H9 (cell line): ENCODE results near the gene ZNF879. TPM values are rescaled to one million over a fixed set of nuclear protein-coding genes. Genes with fewer than 3 reads are reported as not detected.

Source experiments
- DNase-seq: peaks from one replicate; pipeline ENCODE4 v3.0.0-alpha.2; 2017
- H2AFZ ChIP-seq: one replicate; pipeline ENCODE4 v1.6.1; 2013; ENCODE audit warnings: mild to moderate bottlenecking, low read length, control low read depth, moderate library complexity
- H2AK5ac ChIP-seq: 2 replicates; pipeline ENCODE4 v1.6.1; 2013; ENCODE audit warnings: low read length, control low read depth, mixed read lengths; ENCODE audit not compliant: insufficient read length
- H2BK120ac ChIP-seq: one replicate; pipeline ENCODE4 v1.6.1; 2013; ENCODE audit warnings: low read depth, mild to moderate bottlenecking, low read length, control low read depth, inconsistent platforms; ENCODE audit not compliant: poor library complexity, severe bottlenecking
- H2BK12ac ChIP-seq: 2 replicates; pipeline ENCODE4 v1.6.1; 2013; ENCODE audit warnings: low read length, control low read depth, mixed read lengths, low read depth; ENCODE audit not compliant: insufficient read length
- H2BK15ac ChIP-seq: 2 replicates; pipeline ENCODE4 v1.6.1; 2013; ENCODE audit warnings: low read depth, low read length, control low read depth
- H2BK20ac ChIP-seq: one replicate; pipeline ENCODE4 v1.6.1; 2013; ENCODE audit warnings: low read depth, mild to moderate bottlenecking, low read length, control low read depth, inconsistent platforms; ENCODE audit not compliant: poor library complexity, severe bottlenecking
- H2BK5ac ChIP-seq: 2 replicates; pipeline ENCODE4 v1.6.1; 2013; ENCODE audit warnings: low read length, control low read depth, mixed read lengths; ENCODE audit not compliant: insufficient read length
- H3K14ac ChIP-seq: 2 replicates; pipeline ENCODE4 v1.6.1; 2013; ENCODE audit warnings: low read length, control low read depth; ENCODE audit not compliant: insufficient read depth
- H3K18ac ChIP-seq: 2 replicates; pipeline ENCODE4 v1.6.1; 2013; ENCODE audit warnings: low read depth, mild to moderate bottlenecking, mixed read lengths, low read length, control low read depth; ENCODE audit not compliant: insufficient read length
- H3K23ac ChIP-seq: 2 replicates; pipeline ENCODE4 v1.6.1; 2013; ENCODE audit warnings: low read length, control low read depth, mixed read lengths, low read depth; ENCODE audit not compliant: insufficient read length
- H3K23me2 ChIP-seq: 2 replicates; pipeline ENCODE4 v1.6.1; 2013; ENCODE audit warnings: low read depth, mild to moderate bottlenecking, mixed read lengths, low read length, control low read depth; ENCODE audit not compliant: insufficient read length, poor library complexity, severe bottlenecking
- H3K27ac ChIP-seq: 2 replicates; pipeline ENCODE4 v1.5.1; 2013; ENCODE audit warnings: low read length, control low read depth, mixed read lengths, low read depth; ENCODE audit not compliant: insufficient read length
- H3K27me3 ChIP-seq: 2 replicates; pipeline ENCODE4 v1.6.1; 2013; ENCODE audit warnings: low read length, control low read depth, inconsistent platforms; ENCODE audit not compliant: insufficient read depth
- H3K4ac ChIP-seq: 2 replicates; pipeline ENCODE4 v1.6.1; 2013; ENCODE audit warnings: low read depth, mild to moderate bottlenecking, control low read depth, inconsistent platforms, low read length, moderate library complexity
- H3K4me1 ChIP-seq: 2 replicates; pipeline ENCODE4 v1.6.1; 2013; ENCODE audit warnings: low read length, control low read depth, inconsistent platforms; ENCODE audit not compliant: insufficient read depth
- H3K4me2 ChIP-seq: 2 replicates; pipeline ENCODE4 v1.6.1; 2013; ENCODE audit warnings: low read length, control low read depth, mixed read lengths; ENCODE audit not compliant: insufficient read length, insufficient read depth
- H3K56ac ChIP-seq: 2 replicates; pipeline ENCODE4 v1.6.1; 2013; ENCODE audit warnings: low read depth, mild to moderate bottlenecking, mixed read lengths, low read length, control low read depth; ENCODE audit not compliant: insufficient read length
- H3K79me1 ChIP-seq: 2 replicates; pipeline ENCODE4 v1.6.1; 2013; ENCODE audit warnings: low read depth, mild to moderate bottlenecking, moderate library complexity, low read length, control low read depth, inconsistent platforms; ENCODE audit not compliant: insufficient read depth, poor library complexity, severe bottlenecking
- H3K79me2 ChIP-seq: 2 replicates; pipeline ENCODE4 v1.6.1; 2013; ENCODE audit warnings: low read length, control low read depth, inconsistent platforms; ENCODE audit not compliant: insufficient read depth
- H3K9ac ChIP-seq: 2 replicates; pipeline ENCODE4 v1.6.1; 2013; ENCODE audit warnings: low read length, control low read depth, mixed read lengths; ENCODE audit not compliant: insufficient read length; ENCODE audit errors: extremely low read depth
- H3K9me3 ChIP-seq: one replicate; pipeline ENCODE4 v1.6.1; 2013; ENCODE audit warnings: low read depth, low read length, inconsistent platforms; ENCODE audit not compliant: control insufficient read depth
- H3T11ph ChIP-seq: one replicate; pipeline ENCODE4 v1.6.1; 2013; ENCODE audit warnings: mild to moderate bottlenecking, low read length, control low read depth, inconsistent platforms
- H4K20me1 ChIP-seq: one replicate; pipeline ENCODE4 v1.6.1; 2013; ENCODE audit not compliant: control insufficient read depth, insufficient read length, insufficient read depth
- H4K5ac ChIP-seq: 2 replicates; pipeline ENCODE4 v1.6.1; 2013; ENCODE audit warnings: low read depth, mild to moderate bottlenecking, mixed read lengths, low read length, control low read depth; ENCODE audit not compliant: insufficient read length
- H4K8ac ChIP-seq: replicated peaks from 2 replicates; pipeline ENCODE4 v1.6.1; 2013; ENCODE audit warnings: low read length, control low read depth, mixed read lengths, low read depth; ENCODE audit not compliant: insufficient read length
- H4K91ac ChIP-seq: 2 replicates; pipeline ENCODE4 v1.6.1; 2013; ENCODE audit warnings: low read depth, mild to moderate bottlenecking, moderate library complexity, mixed read lengths, low read length, control low read depth; ENCODE audit not compliant: insufficient read length
- H3K27ac Mint-ChIP-seq, 3 experiments: 2 replicates in 2 of 3; 3 replicates in 1 of 3; pipeline ENCODE4 v1.8.0; 2020 to 2021; ENCODE audit warnings: mixed read lengths in 3 of 3, mild to moderate bottlenecking in 1 of 3, moderate library complexity in 1 of 3
- H3K27me3 Mint-ChIP-seq: 2 replicates; pipeline ENCODE4 v1.8.0; 2021; ENCODE audit warnings: low read depth, mild to moderate bottlenecking, moderate library complexity, mixed read lengths
- H3K36me3 Mint-ChIP-seq, 3 experiments: 2 replicates in 2 of 3; 3 replicates in 1 of 3; pipeline ENCODE4 v1.8.0; 2020 to 2021; ENCODE audit warnings: low read depth in 3 of 3, mixed read lengths in 3 of 3; ENCODE audit not compliant: insufficient read depth in 1 of 3
- H3K4me1 Mint-ChIP-seq, 2 experiments: 2 replicates each; pipeline ENCODE4 v1.8.0; 2020; ENCODE audit warnings: mixed read lengths in 2 of 2
- H3K4me3 Mint-ChIP-seq, 2 experiments: 2 replicates in 1 of 2; 3 replicates in 1 of 2; pipeline ENCODE4 v1.8.0; 2020 to 2021; ENCODE audit warnings: mild to moderate bottlenecking in 2 of 2, mixed read lengths in 2 of 2, moderate library complexity in 1 of 2
- H3K9me3 Mint-ChIP-seq, 2 experiments: 2 replicates in 1 of 2; 3 replicates in 1 of 2; pipeline ENCODE4 v1.8.0; 2020; ENCODE audit warnings: mild to moderate bottlenecking in 2 of 2, mixed read lengths in 2 of 2, moderate library complexity in 1 of 2
- CTCF ChIP-seq: fragments of 200-600 bp; sonication (generic); conservative IDR thresholded peaks from 3 replicates; pipeline ENCODE4 v1.8.0; 2021; ENCODE audit warnings: antibody characterized with exemption, mild to moderate bottlenecking
- WGBS: extraction: QIAGEN DNeasy Blood & Tissue Kit; methylation state at CpG from one replicate; pipeline ENCODE4 v1.1.7; 2013; ENCODE audit warnings: missing lambda C conversion rate, low lambda C conversion rate, mixed read lengths; ENCODE audit not compliant: insufficient read length; ENCODE audit errors: extremely low coverage; 5-methylcytosine and 5-hydroxymethylcytosine counted together
- total RNA-seq: library from RNA; stranded (reverse); gene quantifications from 2 replicates; pipeline ENCODE4 v1.2.1, GENCODE V29; 2021

ZNF879 gene
- total RNA-seq, 1 experiment from 2014 or later = 5.4 TPM

GRCh38 chr5:179055436-179055835 lies 31.8 kb downstream of the ZNF879 start:
- DNase-seq = no peak
- H3K23me2 ChIP-seq = no peaks in the 10 kb centered on the region
- no CpG with 5 or more reads among the region's 3 CpGs for WGBS

More at GRCh38 chr5:179055436-179055835, 31.8 kb downstream of the ZNF879 start:
- H3K27ac ChIP-seq = no peak overlapping the region
- TF ChIP-seq CTCF = no peak
- no peaks in the 10 kb centered on the region for H3K4me1 Mint-ChIP-seq
- no peak overlapping the region for H2BK15ac ChIP-seq
- H3K36me3 Mint-ChIP-seq = peaks cover 0 to 12% (median 8%) of the 10 kb centered on the region in 3 experiments; a peak in 4 of 7 replicates
- peaks cover 29% of the 10 kb centered on the region for H3K9me3 ChIP-seq
- no peak overlapping the region for H3T11ph ChIP-seq
- H2BK20ac ChIP-seq = no peak overlapping the region
- no peaks in the 10 kb centered on the region for H3K79me1 ChIP-seq
- no peak overlapping the region for H3K18ac ChIP-seq
- no peak overlapping the region for H3K56ac ChIP-seq
- no peak overlapping the region for H2BK5ac ChIP-seq
- no peak overlapping the region for H3K4ac ChIP-seq
- no peaks in the 10 kb centered on the region for H4K20me1 ChIP-seq
- no peak overlapping the region for H4K8ac ChIP-seq
- no peak overlapping the region for H2BK120ac ChIP-seq
- H3K27ac Mint-ChIP-seq = no peak overlapping the region
- no peak overlapping the region for H3K14ac ChIP-seq
- no peak overlapping the region for H4K5ac ChIP-seq
- peaks cover 63 to 70% of the 10 kb centered on the region in 2 experiments for H3K9me3 Mint-ChIP-seq
- H3K27me3 ChIP-seq = no peaks in the 10 kb centered on the region
- peaks cover 30% of the 10 kb centered on the region for H3K27me3 Mint-ChIP-seq
- no peak overlapping the region for H3K9ac ChIP-seq
- H2AK5ac ChIP-seq = no peak overlapping the region
- no peak overlapping the region for H3K4me3 Mint-ChIP-seq
- H4K91ac ChIP-seq = no peak overlapping the region
- no peak overlapping the region for H3K4me2 ChIP-seq
- no peaks in the 10 kb centered on the region for H3K4me1 ChIP-seq
- no peak overlapping the region for H2BK12ac ChIP-seq
- no peak overlapping the region for H3K23ac ChIP-seq
- H3K79me2 ChIP-seq = no peaks in the 10 kb centered on the region
- no peak overlapping the region for H2AFZ ChIP-seq
